SHP77 (cell line): ENCODE results near the gene PPM1F.
A peak's percentile ranks its signal among the peaks of the same experiment; 100 is the strongest.
"Not testable (repeated sequence)": the region's sequence is repeated elsewhere in the genome, so short reads cannot be mapped to it uniquely, and the experiment has no call there.

ENCODE experiments used
- DNase-seq, 2 experiments: peaks; one replicate each; lab custom pipeline; 2025; lab: John Stamatoyannopoulos, UW

PPM1F gene

GRCh38 chr22:21940521-21940920 is 12.1 kb downstream of the PPM1F start:
- no peak for DNase-seq

- DNase-seq = not testable (repeated sequence)
Measured at GRCh38 chr22:21939935-21940334, 12.7 kb downstream of the PPM1F start.

- no peak for DNase-seq
Measured at GRCh38 chr22:21939461-21939913, 13.2 kb downstream of the PPM1F start.

- no peak for DNase-seq
Measured at GRCh38 chr22:21938906-21939305, 13.7 kb downstream of the PPM1F start.

GRCh38 chr22:21938071-21938822 is 14.4 kb downstream of the PPM1F start:
- peak; percentile 76 to 86 for DNase-seq

- no peak for DNase-seq
Measured at GRCh38 chr22:21937821-21938070, 14.9 kb downstream of the PPM1F start.

GRCh38 chr22:21937041-21937820 is 15.4 kb downstream of the PPM1F start:
- DNase-seq = no peak

GRCh38 chr22:21936151-21936775 is 16.4 kb downstream of the PPM1F start:
- no peak for DNase-seq

GRCh38 chr22:21933910-21934309 is 18.7 kb downstream of the PPM1F start:
- DNase-seq = no peak

- DNase-seq = no peak
Measured at GRCh38 chr22:21933413-21933812, 19.2 kb downstream of the PPM1F start.

GRCh38 chr22:21932347-21932746 is 20.3 kb downstream of the PPM1F start:
- DNase-seq = no peak

- DNase-seq = no peak
Measured at GRCh38 chr22:21931056-21931455, 21.6 kb downstream of the PPM1F start.

GRCh38 chr22:21929253-21929652 is 23.4 kb downstream of the PPM1F start:
- no peak for DNase-seq

GRCh38 chr22:21928048-21928447 is 24.6 kb downstream of the PPM1F start:
- DNase-seq = no peak

GRCh38 chr22:21927174-21927823 is 25.3 kb downstream of the PPM1F start:
- DNase-seq = no peak

GRCh38 chr22:21926728-21927127 is 25.9 kb downstream of the PPM1F start:
- no peak for DNase-seq

GRCh38 chr22:21923163-21923561 is 29.5 kb downstream of the PPM1F start:
- DNase-seq = no peak

- no peak for DNase-seq
Measured at GRCh38 chr22:21922370-21923162, 30.1 kb downstream of the PPM1F start.

- DNase-seq = no peak
Measured at GRCh38 chr22:21921729-21922128, 30.9 kb downstream of the PPM1F start.

GRCh38 chr22:21921184-21921721 is 31.4 kb downstream of the PPM1F start:
- DNase-seq = no peak
